CD4-positive, alpha-beta T cell (primary cell): ENCODE data around the gene GLMP. TPM values are rescaled to one million over a fixed set of nuclear protein-coding genes. Genes with fewer than 3 reads are reported as not detected.

ENCODE experiments used
- ATAC-seq: fragments of 200-7000 bp; cut with Tn5 transposase; one replicate; pipeline ENCODE4 v1.10.0; 2022; ENCODE audit warnings: mild to moderate bottlenecking; ENCODE audit not compliant: poor library complexity
- CTCF ChIA-PET: fragments of 350-600 bp; sonication (Branson Sonifier 250); formaldehyde crosslinking; loops from one replicate; lab custom pipeline; 2021; ENCODE audit warnings: antibody characterized with exemption, inconsistent platforms; lab: Charles Lee
- POLR2A ChIA-PET: fragments of 350-600 bp; sonication (Branson Sonifier 250); formaldehyde crosslinking; loops from one replicate; lab custom pipeline; 2021; ENCODE audit warnings: antibody characterized with exemption, inconsistent platforms; lab: Charles Lee
- DNase-seq, 14 experiments: peaks; one replicate each; pipeline ENCODE4 v3.0.0-alpha.2; 2013 to 2020; ENCODE audit warnings: mixed read lengths in 2 of 14
- H3K27ac ChIP-seq, 2 donors: one replicate each; pipeline versions ENCODE4 v1.5.1 to v1.7.0; 2013; ENCODE audit warnings: low read length in 2 of 2, low read depth in 1 of 2, mild to moderate bottlenecking in 1 of 2
- H3K27me3 ChIP-seq, 2 experiments: 1 replicate in 1 of 2; 2 replicates in 1 of 2; pipeline versions ENCODE4 v1.6.1 to v1.7.0; 2013; ENCODE audit warnings: low read length in 2 of 2, control low read depth in 1 of 2, mild to moderate bottlenecking in 1 of 2, moderate library complexity in 1 of 2; ENCODE audit not compliant: insufficient read depth in 2 of 2, control insufficient read depth in 1 of 2
- H3K36me3 ChIP-seq: one replicate; pipeline ENCODE4 v1.6.1; 2013; ENCODE audit warnings: low read length, control low read depth; ENCODE audit not compliant: insufficient read depth
- H3K4me1 ChIP-seq: one replicate; pipeline ENCODE4 v1.6.1; 2013; ENCODE audit warnings: low read length, control low read depth; ENCODE audit not compliant: insufficient read depth
- H3K4me3 ChIP-seq: one replicate; pipeline ENCODE4 v1.5.1; 2013; ENCODE audit warnings: mild to moderate bottlenecking, low read length, moderate library complexity
- H3K9me3 ChIP-seq, 2 experiments: 1 replicate in 1 of 2; 2 replicates in 1 of 2; pipeline versions ENCODE4 v1.6.1 to v1.7.0; 2013; ENCODE audit warnings: low read length in 2 of 2, mild to moderate bottlenecking in 2 of 2, control low read depth in 1 of 2, moderate library complexity in 1 of 2; ENCODE audit not compliant: control insufficient read depth in 1 of 2, insufficient read depth in 1 of 2
- H3K27ac Mint-ChIP-seq: one replicate; pipeline ENCODE4 v1.8.0; 2020; ENCODE audit warnings: mixed read lengths
- H3K27me3 Mint-ChIP-seq: one replicate; pipeline ENCODE4 v1.8.0; 2021; ENCODE audit warnings: mixed read lengths
- H3K36me3 Mint-ChIP-seq: one replicate; pipeline ENCODE4 v1.8.0; 2021; ENCODE audit warnings: low read depth, mixed read lengths
- H3K4me1 Mint-ChIP-seq: one replicate; pipeline ENCODE4 v1.8.0; 2021; ENCODE audit warnings: low read depth, mixed read lengths
- H3K4me3 Mint-ChIP-seq: one replicate; pipeline ENCODE4 v1.8.0; 2020; ENCODE audit warnings: mild to moderate bottlenecking, mixed read lengths
- H3K9me3 Mint-ChIP-seq: one replicate; pipeline ENCODE4 v1.8.0; 2020; ENCODE audit warnings: mixed read lengths
- CTCF ChIP-seq: fragments of 200-600 bp; IDR thresholded peaks from one replicate; pipeline ENCODE4 v1.8.0; 2022; ENCODE audit warnings: antibody characterized with exemption, mild to moderate bottlenecking
- intact Hi-C, 2 experiments: fragments of 100-400 bp; cut with DNase I in 1 of 2; cut with micrococcal nuclease in 1 of 2; formaldehyde crosslinking; loops; one replicate each; pipeline versions ENCODE4 v1.15.1 to v1.9.0; 2023 to 2025; cut with DNase I, micrococcal nuclease
- total RNA-seq, 174 experiments: library from RNA in 2 of 174; stranded (reverse) in 2 of 174; gene quantifications; one replicate each; pipeline ENCODE4 v1.2.3 and lab custom pipeline; 2021 to 2026

The GLMP gene
- total RNA-seq, 2 experiments from 2014 or later: 12.3 to 16.1 TPM

GRCh38 chr1:156262461-156263287, 32.8 kb downstream of the GLMP start:
- Histone ChIP-seq H3K36me3 (peaks cover 83% of the 10 kb centered on the region), H3K27ac (no peak overlapping the region), H3K27me3 (no peaks in the 10 kb centered on the region), H3K4me3 (no peak overlapping the region), H3K9me3 (no peaks in the 10 kb centered on the region), H3K4me1 (no peaks in the 10 kb centered on the region)
- ChIA-PET CTCF (no interaction called here), POLR2A (no interaction called here)
- no peak for TF ChIP-seq CTCF
- peaks cover 92% of the 10 kb centered on the region for H3K36me3 Mint-ChIP-seq
- no peak overlapping the region for H3K4me3 Mint-ChIP-seq
- no peaks in the 10 kb centered on the region for H3K4me1 Mint-ChIP-seq
- no peaks in the 10 kb centered on the region for H3K27me3 Mint-ChIP-seq
- DNase-seq (no peak), ATAC-seq (no peak)
- no peak overlapping the region for H3K27ac Mint-ChIP-seq
- intact Hi-C loops: no loop called here
- no peaks in the 10 kb centered on the region for H3K9me3 Mint-ChIP-seq

- H3K4me1 Mint-ChIP-seq: no peaks in the 10 kb centered on the region
- H3K9me3 ChIP-seq: no peaks in the 10 kb centered on the region
- no peaks in the 10 kb centered on the region for H3K9me3 Mint-ChIP-seq
- no peak overlapping the region for H3K4me3 Mint-ChIP-seq
- no peaks in the 10 kb centered on the region for H3K27me3 Mint-ChIP-seq
- H3K4me1 ChIP-seq: no peaks in the 10 kb centered on the region
- peaks cover 83% of the 10 kb centered on the region for H3K36me3 ChIP-seq
- no peak for DNase-seq
- TF ChIP-seq CTCF: no peak
- ChIA-PET CTCF (interaction anchor here (0.6 kb wide), 1 partner anchor 14 kb away, joined by 3 read pairs; no protein-coding TSS in a partner anchor), POLR2A (interaction anchor here (0.9 kb wide), 1 partner anchor 15 kb away, joined by 3 read pairs; no protein-coding TSS in a partner anchor)
- intact Hi-C loops: no loop called here
- peaks cover 92% of the 10 kb centered on the region for H3K36me3 Mint-ChIP-seq
- H3K27me3 ChIP-seq: no peaks in the 10 kb centered on the region
- H3K4me3 ChIP-seq: no peak overlapping the region
- no peak overlapping the region for H3K27ac Mint-ChIP-seq
- ATAC-seq: no peak
- no peak overlapping the region for H3K27ac ChIP-seq
These were observed 34.6 kb downstream of the GLMP start for GRCh38 chr1:156260896-156261295.

GRCh38 chr1:156259805-156260204, 35.7 kb downstream of the GLMP start:
- intact Hi-C loops: no loop called here
- DNase-seq (no peak), ATAC-seq (no peak)
- peaks cover 81% of the 10 kb centered on the region for H3K36me3 ChIP-seq
- no peak for TF ChIP-seq CTCF
- ChIA-PET POLR2A (interaction anchor here (0.8 to 1.2 kb wide), 2 partner anchors 22 to 47 kb away, joined by 3 read pairs; partner anchors contain the start of genes PMF1 and SMG5), CTCF (no interaction called here)
- H3K27ac Mint-ChIP-seq: no peak overlapping the region
- no peaks in the 10 kb centered on the region for H3K27me3 Mint-ChIP-seq
- H3K27ac ChIP-seq: no peak overlapping the region
- no peak overlapping the region for H3K4me3 ChIP-seq
- no peaks in the 10 kb centered on the region for H3K4me1 ChIP-seq
- H3K9me3 ChIP-seq: no peaks in the 10 kb centered on the region
- H3K36me3 Mint-ChIP-seq: peaks cover 86% of the 10 kb centered on the region
- H3K4me3 Mint-ChIP-seq: no peak overlapping the region
- no peaks in the 10 kb centered on the region for H3K9me3 Mint-ChIP-seq
- no peaks in the 10 kb centered on the region for H3K4me1 Mint-ChIP-seq
- no peaks in the 10 kb centered on the region for H3K27me3 ChIP-seq
